GM19397 (cell line): ENCODE results near the gene NYNRIN.

ENCODE experiments used
- ATAC-seq: cut with Tn5 transposase; IDR thresholded peaks from one replicate; pipeline ENCODE4 v1.9.1; 2021; ENCODE audit warnings: mild to moderate bottlenecking, moderate library complexity; ENCODE audit not compliant: unreplicated experiment

Gene NYNRIN

GRCh38 chr14:24390701-24391468 is 7.9 kb upstream of the NYNRIN start:
- no peak for ATAC-seq

GRCh38 chr14:24392325-24393091 is 6.3 kb upstream of the NYNRIN start:
- ATAC-seq: no peak

GRCh38 chr14:24394275-24394674 is 4.5 kb upstream of the NYNRIN start:
- ATAC-seq: no peak

DNA sequence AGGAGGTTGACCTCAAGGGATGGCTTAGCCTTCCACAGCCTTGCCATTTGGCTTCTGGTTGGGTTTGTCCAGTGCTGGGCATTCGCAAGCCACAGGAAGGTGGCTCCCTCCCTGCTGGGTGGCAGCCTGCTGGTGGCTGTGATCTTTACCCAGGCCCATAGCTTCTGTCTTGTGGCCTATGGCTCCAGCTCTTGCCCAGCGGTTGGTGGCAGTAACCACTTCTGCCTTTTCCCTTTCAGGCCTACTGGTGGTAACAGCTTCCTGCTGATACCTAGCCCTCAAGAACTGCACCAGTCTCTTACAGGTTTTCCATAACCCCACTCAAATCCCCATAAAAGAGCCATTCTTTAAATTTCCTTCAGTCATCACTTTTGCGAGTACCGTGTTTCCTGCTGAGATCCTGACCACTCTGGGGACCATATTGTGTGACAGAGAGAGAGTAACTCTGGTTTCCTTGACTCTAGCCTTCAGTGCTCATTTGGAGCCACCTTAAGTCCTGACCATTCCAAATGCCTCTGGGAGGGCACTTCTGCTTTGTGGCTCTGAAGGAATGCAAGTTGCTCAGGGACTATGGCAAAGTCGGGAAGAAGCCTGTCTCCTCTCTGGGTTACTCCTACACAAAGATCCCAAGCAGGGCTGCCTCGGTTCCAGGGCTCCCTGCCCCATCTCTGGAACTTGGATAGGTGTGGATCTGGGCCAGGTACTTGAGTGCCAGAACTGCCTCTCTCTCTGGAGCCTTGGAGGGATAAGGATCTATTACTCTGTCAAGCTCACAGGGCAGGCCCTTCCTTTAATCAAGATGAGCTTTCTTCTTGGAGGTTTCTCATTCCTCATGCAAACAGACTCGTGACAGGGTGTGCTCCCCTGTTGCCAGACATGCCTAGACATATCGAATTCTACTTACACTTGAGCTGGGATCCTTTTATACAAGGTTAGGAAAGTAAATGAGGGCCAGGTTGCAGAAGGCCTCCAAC is 2.9 kb upstream of the NYNRIN start:
- ATAC-seq: no peak

DNA sequence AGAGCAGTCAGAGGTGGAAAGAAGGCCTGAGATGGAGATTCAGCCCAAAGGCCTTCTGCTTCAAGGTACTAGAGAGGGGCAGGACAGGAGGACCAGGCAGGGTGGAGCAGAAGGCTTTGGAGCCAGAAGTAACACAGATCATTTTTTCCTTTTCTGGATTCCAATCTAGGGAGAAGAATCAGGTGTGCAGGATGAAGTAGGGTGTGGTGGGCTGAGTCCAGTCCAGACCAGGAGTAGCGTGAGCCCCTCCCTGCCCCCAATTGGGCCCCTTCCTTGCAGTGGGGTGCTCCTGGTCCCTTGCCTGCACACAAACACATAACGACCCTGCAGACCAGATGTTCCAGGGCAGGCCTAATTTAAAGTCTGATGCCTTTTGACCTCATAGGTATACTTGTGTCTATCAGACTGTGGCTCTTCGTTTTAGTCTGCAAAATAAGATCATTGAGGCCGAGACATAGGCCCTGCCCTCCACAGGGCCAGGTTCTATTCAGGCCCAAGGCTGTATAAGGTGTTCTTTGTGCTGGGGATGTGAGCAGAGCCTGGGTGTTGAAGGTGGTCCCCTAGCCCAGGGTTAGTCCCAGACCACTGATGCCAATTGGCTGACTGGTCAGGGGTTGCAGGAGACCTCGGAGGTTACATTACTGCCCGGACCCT is 1.0 kb upstream of the NYNRIN start:
- no peak for ATAC-seq

GRCh38 chr14:24398293-24398652 is 530 bp upstream of the NYNRIN start:
- ATAC-seq: no peak

- no peak for ATAC-seq
Observed at GRCh38 chr14:24399447-24399822, 632 bp downstream of the NYNRIN start.

- no peak for ATAC-seq
Observed at GRCh38 chr14:24399999-24400718, 1.4 kb downstream of the NYNRIN start.

- no peak for ATAC-seq
Observed at GRCh38 chr14:24401810-24402702, 3.3 kb downstream of the NYNRIN start.

DNA sequence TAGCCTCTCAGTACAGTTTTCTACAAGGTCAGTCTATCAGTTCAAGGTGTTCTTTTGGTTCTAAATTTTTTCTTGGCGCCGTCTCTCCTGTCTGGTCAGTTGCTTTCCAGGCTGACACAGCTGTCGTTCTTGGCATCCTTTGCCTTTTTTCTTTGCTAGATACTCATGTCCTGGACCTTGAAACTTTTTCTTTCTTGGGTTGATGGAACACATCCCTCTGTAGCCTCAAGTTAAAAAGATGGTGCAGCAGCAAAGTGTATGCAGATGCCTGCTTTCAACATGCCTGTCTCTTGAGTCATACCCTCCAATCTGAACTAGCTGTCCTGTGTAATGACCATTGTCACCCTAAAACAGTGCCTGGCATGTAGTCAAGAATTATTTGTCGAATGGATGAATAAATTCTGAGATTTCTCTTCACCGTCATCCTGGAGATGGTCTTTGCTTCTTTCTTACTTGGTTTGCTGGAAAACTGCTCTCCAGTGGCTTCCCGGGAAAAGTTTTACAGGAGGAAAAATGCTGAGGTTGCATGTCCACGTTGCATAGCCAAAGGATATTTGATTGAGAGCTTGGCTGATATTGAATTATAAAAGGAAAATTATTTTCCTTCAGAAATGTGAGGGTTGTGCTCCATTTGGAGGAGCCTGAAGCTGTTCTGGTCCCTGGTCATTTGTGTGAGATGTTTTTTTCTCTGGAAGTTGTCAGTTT is 4.6 kb downstream of the NYNRIN start:
- no peak for ATAC-seq

- no peak for ATAC-seq
Observed at GRCh38 chr14:24404814-24405213, 6.0 kb downstream of the NYNRIN start.

- ATAC-seq: no peak
Observed at GRCh38 chr14:24406416-24406815, 7.6 kb downstream of the NYNRIN start.

GRCh38 chr14:24407608-24408325 is 9.0 kb downstream of the NYNRIN start:
- ATAC-seq: no peak

DNA sequence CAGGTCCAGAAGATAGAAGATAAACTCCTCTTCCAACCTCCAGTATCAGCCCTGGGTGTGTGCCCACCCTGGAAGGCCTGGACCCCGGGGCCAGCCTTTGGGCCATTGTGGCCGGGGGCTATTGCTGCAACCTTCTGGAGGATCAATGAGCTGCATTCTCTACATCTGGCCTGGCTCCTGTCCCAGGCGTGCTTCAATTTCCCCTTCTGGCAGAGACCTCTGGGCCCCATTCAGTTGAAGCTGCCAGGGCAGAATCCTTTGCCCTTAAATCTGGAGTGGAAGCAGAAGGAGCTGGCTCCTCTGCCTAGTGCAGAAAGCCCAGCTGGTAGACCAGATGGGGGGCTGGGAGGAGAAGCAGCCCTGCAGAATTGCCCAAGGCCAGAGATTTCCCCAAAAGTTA is 10.0 kb downstream of the NYNRIN start:
- ATAC-seq: no peak

GRCh38 chr14:24409192-24409591 is 10.4 kb downstream of the NYNRIN start:
- no peak for ATAC-seq

DNA sequence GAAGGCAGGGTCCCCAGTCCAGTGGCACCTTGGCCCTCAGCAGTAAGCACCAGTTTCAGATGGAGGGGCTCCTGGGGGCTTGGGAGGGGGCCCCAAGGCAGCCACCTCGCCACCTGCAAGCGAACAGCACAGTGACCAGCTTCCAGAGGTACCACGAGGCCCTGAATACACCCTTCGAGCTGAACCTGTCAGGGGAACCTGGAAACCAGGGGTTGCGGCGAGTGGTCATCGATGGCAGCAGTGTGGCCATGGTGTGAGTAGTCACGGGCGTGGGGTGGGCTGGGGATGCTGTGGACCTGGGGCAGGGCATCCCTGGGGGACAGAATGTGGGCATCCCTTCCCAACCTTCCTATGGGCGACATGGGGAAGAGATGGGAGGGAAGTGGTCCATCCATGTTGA is 11.2 kb downstream of the NYNRIN start:
- ATAC-seq: no peak

DNA sequence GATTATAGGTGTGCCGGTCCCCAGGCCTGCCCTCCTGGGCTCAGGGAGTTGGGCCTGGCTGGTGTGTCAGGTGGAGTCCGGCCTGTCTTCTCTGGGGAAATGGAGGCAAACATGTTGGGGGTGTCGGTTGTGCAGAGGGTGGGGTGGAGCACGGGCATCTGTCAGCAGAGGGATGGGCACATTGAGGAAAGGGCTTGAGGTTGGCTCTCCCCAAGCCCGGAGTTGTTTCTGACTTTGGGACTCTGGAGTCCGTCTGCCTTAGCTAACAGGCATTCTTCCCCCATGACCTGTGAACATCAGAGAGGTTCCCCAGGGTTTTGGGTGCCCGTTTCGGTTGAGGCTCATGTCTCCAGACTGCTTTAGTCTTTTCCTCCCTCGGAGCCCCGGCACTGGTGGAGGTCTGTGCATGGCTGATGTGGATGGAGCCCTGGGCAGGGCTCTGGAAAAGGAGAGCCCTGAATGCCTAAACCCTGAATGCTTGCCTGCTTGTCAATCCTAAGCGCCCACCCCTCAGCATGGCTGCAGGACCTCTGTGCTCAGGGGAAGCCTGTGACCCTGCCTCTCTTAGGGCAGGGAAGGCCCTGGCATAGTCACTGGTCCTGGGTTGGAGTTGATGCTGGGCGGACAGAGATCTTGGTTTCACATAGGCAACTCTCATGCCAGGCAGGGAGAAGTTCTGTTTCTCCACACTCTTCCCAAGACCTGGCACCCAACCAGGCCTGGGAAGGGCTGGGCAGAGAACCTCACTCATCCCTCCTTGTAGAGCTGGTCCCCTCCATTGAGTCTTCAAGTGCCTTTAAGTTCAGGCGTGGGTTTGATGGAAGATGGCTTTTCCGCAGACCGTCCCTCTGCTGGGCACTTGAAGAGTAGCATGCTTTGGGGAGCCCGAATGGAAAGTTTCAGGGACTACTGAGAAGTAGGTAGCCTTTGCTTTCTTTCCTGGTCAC is 12.9 kb downstream of the NYNRIN start:
- ATAC-seq: no peak
